ENCODE data around the gene DNAJC25. TPM values are rescaled to one million over a fixed set of nuclear protein-coding genes. Genes with fewer than 3 reads are reported as not detected.

DNAJC25 gene
- total and polyA plus RNA-seq, 2 experiments from 2014 or later: 8.4 to 8.9 TPM

GRCh38 chr9:111603041-111603440, 28.1 kb upstream of the DNAJC25 start:
- no peaks in the 10 kb centered on the region for H3K9me2 ChIP-seq (ENCODE audit: insufficient read depth)
- H3K4me2 ChIP-seq: no peak overlapping the region
- no peak overlapping the region for H3K27ac ChIP-seq (ENCODE audit: low read depth)
- no peak for DNase-seq (ENCODE audit: low spot score)
- Mint-ChIP-seq H3K9me3 (no peaks in the 10 kb centered on the region), H3K27ac (no peak overlapping the region), H3K36me3 (ENCODE audit: low read depth) (no peaks in the 10 kb centered on the region), H3K4me1 (no peaks in the 10 kb centered on the region; the same call in 2 of the 3 replicates), H3K27me3 (ENCODE audit: insufficient read depth, low read depth, poor library complexity) (peaks cover 25% of the 10 kb centered on the region), H3K4me3 (no peak overlapping the region)
- no peak for ATAC-seq
- H3K4me3 ChIP-seq: no peak overlapping the region
- H3F3A ChIP-seq (replicated peaks; ENCODE audit: low read depth): no peaks in the 10 kb centered on the region
- TF ChIP-seq EZH2 (IDR thresholded peaks at IDR 0.05; ENCODE audit: low read depth, unreplicated experiment) (no peak), NANOG (IDR thresholded peaks at IDR 0.05; ENCODE audit: borderline replicate concordance) (no peak), STAT1 (IDR thresholded peaks at IDR 0.05; ENCODE audit: unreplicated experiment) (no peak), JUNB (IDR thresholded peaks at IDR 0.05; ENCODE audit: unreplicated experiment) (no peak), EZH2phosphoT487 (IDR thresholded peaks at IDR 0.05; ENCODE audit: unreplicated experiment) (no peak), ZNF114 (CRISPR knock-in tag; IDR thresholded peaks at IDR 0.05) (no peak), REST (IDR thresholded peaks at IDR 0.05; ENCODE audit: unreplicated experiment) (no peak), ZNF331 (CRISPR knock-in tag; IDR thresholded peaks at IDR 0.05; ENCODE audit: low read depth) (no peak), CREB1 (CRISPR knock-in tag; IDR thresholded peaks at IDR 0.05; ENCODE audit: low read depth) (no peak), POLR2AphosphoS5 (IDR thresholded peaks at IDR 0.05; ENCODE audit: low read depth) (no peak)
- TF ChIP-seq, protein P1, sequence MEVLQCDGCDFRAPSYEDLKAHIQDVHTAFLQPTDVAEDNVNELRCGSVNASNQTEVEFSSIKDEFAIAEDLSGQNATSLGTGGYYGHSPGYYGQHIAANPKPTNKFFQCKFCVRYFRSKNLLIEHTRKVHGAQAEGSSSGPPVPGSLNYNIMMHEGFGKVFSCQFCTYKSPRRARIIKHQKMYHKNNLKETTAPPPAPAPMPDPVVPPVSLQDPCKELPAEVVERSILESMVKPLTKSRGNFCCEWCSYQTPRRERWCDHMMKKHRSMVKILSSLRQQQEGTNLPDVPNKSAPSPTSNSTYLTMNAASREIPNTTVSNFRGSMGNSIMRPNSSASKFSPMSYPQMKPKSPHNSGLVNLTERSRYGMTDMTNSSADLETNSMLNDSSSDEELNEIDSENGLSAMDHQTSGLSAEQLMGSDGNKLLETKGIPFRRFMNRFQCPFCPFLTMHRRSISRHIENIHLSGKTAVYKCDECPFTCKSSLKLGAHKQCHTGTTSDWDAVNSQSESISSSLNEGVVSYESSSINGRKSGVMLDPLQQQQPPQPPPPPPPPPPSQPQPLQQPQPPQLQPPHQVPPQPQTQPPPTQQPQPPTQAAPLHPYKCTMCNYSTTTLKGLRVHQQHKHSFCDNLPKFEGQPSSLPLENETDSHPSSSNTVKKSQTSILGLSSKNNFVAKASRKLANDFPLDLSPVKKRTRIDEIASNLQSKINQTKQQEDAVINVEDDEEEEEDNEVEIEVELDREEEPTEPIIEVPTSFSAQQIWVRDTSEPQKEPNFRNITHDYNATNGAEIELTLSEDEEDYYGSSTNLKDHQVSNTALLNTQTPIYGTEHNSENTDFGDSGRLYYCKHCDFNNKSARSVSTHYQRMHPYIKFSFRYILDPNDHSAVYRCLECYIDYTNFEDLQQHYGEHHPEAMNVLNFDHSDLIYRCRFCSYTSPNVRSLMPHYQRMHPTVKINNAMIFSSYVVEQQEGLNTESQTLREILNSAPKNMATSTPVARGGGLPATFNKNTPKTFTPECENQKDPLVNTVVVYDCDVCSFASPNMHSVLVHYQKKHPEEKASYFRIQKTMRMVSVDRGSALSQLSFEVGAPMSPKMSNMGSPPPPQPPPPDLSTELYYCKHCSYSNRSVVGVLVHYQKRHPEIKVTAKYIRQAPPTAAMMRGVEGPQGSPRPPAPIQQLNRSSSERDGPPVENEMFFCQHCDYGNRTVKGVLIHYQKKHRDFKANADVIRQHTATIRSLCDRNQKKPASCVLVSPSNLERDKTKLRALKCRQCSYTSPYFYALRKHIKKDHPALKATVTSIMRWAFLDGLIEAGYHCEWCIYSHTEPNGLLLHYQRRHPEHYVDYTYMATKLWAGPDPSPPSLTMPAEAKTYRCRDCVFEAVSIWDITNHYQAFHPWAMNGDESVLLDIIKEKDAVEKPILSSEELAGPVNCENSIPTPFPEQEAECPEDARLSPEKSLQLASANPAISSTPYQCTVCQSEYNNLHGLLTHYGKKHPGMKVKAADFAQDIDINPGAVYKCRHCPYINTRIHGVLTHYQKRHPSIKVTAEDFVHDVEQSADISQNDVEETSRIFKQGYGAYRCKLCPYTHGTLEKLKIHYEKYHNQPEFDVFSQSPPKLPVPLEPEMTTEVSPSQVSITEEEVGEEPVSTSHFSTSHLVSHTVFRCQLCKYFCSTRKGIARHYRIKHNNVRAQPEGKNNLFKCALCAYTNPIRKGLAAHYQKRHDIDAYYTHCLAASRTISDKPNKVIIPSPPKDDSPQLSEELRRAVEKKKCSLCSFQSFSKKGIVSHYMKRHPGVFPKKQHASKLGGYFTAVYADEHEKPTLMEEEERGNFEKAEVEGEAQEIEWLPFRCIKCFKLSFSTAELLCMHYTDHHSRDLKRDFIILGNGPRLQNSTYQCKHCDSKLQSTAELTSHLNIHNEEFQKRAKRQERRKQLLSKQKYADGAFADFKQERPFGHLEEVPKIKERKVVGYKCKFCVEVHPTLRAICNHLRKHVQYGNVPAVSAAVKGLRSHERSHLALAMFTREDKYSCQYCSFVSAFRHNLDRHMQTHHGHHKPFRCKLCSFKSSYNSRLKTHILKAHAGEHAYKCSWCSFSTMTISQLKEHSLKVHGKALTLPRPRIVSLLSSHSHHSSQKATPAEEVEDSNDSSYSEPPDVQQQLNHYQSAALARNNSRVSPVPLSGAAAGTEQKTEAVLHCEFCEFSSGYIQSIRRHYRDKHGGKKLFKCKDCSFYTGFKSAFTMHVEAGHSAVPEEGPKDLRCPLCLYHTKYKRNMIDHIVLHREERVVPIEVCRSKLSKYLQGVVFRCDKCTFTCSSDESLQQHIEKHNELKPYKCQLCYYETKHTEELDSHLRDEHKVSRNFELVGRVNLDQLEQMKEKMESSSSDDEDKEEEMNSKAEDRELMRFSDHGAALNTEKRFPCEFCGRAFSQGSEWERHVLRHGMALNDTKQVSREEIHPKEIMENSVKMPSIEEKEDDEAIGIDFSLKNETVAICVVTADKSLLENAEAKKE (CRISPR knock-in tag; IDR thresholded peaks at IDR 0.05): no peak
- TF ChIP-seq, protein P2, sequence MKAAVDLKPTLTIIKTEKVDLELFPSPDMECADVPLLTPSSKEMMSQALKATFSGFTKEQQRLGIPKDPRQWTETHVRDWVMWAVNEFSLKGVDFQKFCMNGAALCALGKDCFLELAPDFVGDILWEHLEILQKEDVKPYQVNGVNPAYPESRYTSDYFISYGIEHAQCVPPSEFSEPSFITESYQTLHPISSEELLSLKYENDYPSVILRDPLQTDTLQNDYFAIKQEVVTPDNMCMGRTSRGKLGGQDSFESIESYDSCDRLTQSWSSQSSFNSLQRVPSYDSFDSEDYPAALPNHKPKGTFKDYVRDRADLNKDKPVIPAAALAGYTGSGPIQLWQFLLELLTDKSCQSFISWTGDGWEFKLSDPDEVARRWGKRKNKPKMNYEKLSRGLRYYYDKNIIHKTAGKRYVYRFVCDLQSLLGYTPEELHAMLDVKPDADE (IDR thresholded peaks at IDR 0.05): no peak
- TF ChIP-seq, protein P3, sequence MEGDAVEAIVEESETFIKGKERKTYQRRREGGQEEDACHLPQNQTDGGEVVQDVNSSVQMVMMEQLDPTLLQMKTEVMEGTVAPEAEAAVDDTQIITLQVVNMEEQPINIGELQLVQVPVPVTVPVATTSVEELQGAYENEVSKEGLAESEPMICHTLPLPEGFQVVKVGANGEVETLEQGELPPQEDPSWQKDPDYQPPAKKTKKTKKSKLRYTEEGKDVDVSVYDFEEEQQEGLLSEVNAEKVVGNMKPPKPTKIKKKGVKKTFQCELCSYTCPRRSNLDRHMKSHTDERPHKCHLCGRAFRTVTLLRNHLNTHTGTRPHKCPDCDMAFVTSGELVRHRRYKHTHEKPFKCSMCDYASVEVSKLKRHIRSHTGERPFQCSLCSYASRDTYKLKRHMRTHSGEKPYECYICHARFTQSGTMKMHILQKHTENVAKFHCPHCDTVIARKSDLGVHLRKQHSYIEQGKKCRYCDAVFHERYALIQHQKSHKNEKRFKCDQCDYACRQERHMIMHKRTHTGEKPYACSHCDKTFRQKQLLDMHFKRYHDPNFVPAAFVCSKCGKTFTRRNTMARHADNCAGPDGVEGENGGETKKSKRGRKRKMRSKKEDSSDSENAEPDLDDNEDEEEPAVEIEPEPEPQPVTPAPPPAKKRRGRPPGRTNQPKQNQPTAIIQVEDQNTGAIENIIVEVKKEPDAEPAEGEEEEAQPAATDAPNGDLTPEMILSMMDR (conservative IDR thresholded peaks at IDR 0.05; ENCODE audit: low read depth in 2 of 2): no peak
- H3K4me1 ChIP-seq (ENCODE audit: insufficient read depth): no peaks in the 10 kb centered on the region; the same call in 1 of the 2 replicates
- 0 out of 2 replicates have a peak overlapping the region, but pooled peaks have one; percentile 24 for H2AFZ ChIP-seq
- no peaks in the 10 kb centered on the region for H4K20me1 ChIP-seq (replicated peaks; ENCODE audit: insufficient read depth)
- no peaks in the 10 kb centered on the region for H3K79me2 ChIP-seq (replicated peaks; ENCODE audit: insufficient read depth)
- H3K27me3 ChIP-seq (ENCODE audit: insufficient read depth): peaks cover 24% of the 10 kb centered on the region
- no peaks in the 10 kb centered on the region for H3K36me3 ChIP-seq (ENCODE audit: insufficient read depth)

Data from GM23338 (cell line).